ENCODE data around the gene ARHGEF39. TPM values are rescaled to one million over a fixed set of nuclear protein-coding genes. Genes with fewer than 3 reads are reported as not detected.

ARHGEF39 gene
- total RNA-seq, 2 experiments from 2014 or later, result 17.2 to 17.3 TPM

GRCh38 chr9:35658968-35659220 is 6.1 kb downstream of the ARHGEF39 start:
- Mint-ChIP-seq H3K36me3 (ENCODE audit: low read depth) (peaks cover 46% of the 10 kb centered on the region), H3K9me3 (ENCODE audit: insufficient read depth) (no peaks in the 10 kb centered on the region), H3K4me3 (peak overlapping the region; percentile 92), H3K27ac (peak overlapping the region; percentile 97), H3K4me1 (ENCODE audit: low read depth) (peaks cover 74% of the 10 kb centered on the region), H3K27me3 (ENCODE audit: low read depth) (peaks cover 3% of the 10 kb centered on the region)
- ChIA-PET CTCF (interaction anchor here (0.9 to 12.4 kb wide), 22 partner anchors 11 to 564 kb away, joined by 3 to 214 read pairs (median 6); partner anchors contain the start of genes CA9, CD72, CREB3 and SIT1), POLR2A (interaction anchor here (1.1 to 3.8 kb wide), 6 partner anchors 9 to 69 kb away, joined by 3 to 59 read pairs (median 8); no protein-coding TSS in a partner anchor)
- DNase-seq (no peak), ATAC-seq (no peak)

- Mint-ChIP-seq H3K4me1 (ENCODE audit: low read depth) (peaks cover 69% of the 10 kb centered on the region), H3K27ac (peak within 1 kb of the TSS; percentile 97), H3K36me3 (ENCODE audit: low read depth) (peaks cover 44% of the 10 kb centered on the region), H3K4me3 (peak within 1 kb of the TSS; percentile 92), H3K9me3 (ENCODE audit: insufficient read depth) (no peaks in the 10 kb centered on the region), H3K27me3 (ENCODE audit: low read depth) (peaks cover 3% of the 10 kb centered on the region)
- CTCF ChIA-PET, result interaction anchor here (0.7 to 12.4 kb wide), 34 partner anchors 11 to 563 kb away, joined by 3 to 214 read pairs (median 5); partner anchors contain the start of genes CA9, CD72, CREB3 and RGP1
- DNase-seq (peak; percentile 84), ATAC-seq (peak; percentile 73)
- POLR2A ChIA-PET, result interaction anchor here (0.6 to 3.8 kb wide), 15 partner anchors 7 to 555 kb away, joined by 3 to 59 read pairs (median 5); partner anchors contain the start of genes ARHGEF39, CA9, CREB3 and GBA2
Measured at GRCh38 chr9:35658137-35658967, 6.6 kb downstream of the ARHGEF39 start, which contains the start of gene CCDC107. Gene CCDC107, plus strand, starts transcription at chr9:35658292. Its CDS starts 88 bp downstream, at chr9:35658380.

- ATAC-seq (peak; percentile 92), DNase-seq (peak; percentile 94)
- peak within 1 kb of the TSS; percentile 92 for H3K4me3 Mint-ChIP-seq
- H3K9me3 Mint-ChIP-seq (ENCODE audit: insufficient read depth), result no peaks in the 10 kb centered on the region
- H3K27ac Mint-ChIP-seq, result peak within 1 kb of the TSS; percentile 97
- POLR2A ChIA-PET, result interaction anchor here (0.6 to 3.8 kb wide), 15 partner anchors 8 to 554 kb away, joined by 3 to 59 read pairs (median 5); partner anchors contain the start of genes ARHGEF39, CA9, CREB3 and GBA2
- H3K27me3 Mint-ChIP-seq (ENCODE audit: low read depth), result peaks cover 3% of the 10 kb centered on the region
- H3K4me1 Mint-ChIP-seq (ENCODE audit: low read depth), result peaks cover 62% of the 10 kb centered on the region
- CTCF ChIA-PET, result interaction anchor here (0.7 to 12.4 kb wide), 29 partner anchors 10 to 171 kb away, joined by 3 to 214 read pairs (median 5); partner anchors contain the start of genes CD72, CREB3, RGP1 and SIT1
- peaks cover 37% of the 10 kb centered on the region for H3K36me3 Mint-ChIP-seq (ENCODE audit: low read depth)
Measured at GRCh38 chr9:35657546-35658136, 7.4 kb downstream of the ARHGEF39 start, which contains the start of gene RMRP. Gene RMRP, minus strand, starts transcription at chr9:35658019.

GRCh38 chr9:35656831-35657545 is 8.0 kb downstream of the ARHGEF39 start:
- ChIA-PET CTCF (interaction anchor here (0.8 to 12.4 kb wide), 15 partner anchors 10 to 171 kb away, joined by 3 to 214 read pairs (median 25); partner anchors contain the start of genes CD72, CREB3, RGP1 and SIT1), POLR2A (interaction anchor here (0.7 to 3.8 kb wide), 12 partner anchors 8 to 554 kb away, joined by 3 to 59 read pairs (median 6); partner anchors contain the start of genes ARHGEF39, CA9, CREB3 and GBA2)
- peak overlapping the region; percentile 97 for H3K27ac Mint-ChIP-seq
- peak overlapping the region; percentile 92 for H3K4me3 Mint-ChIP-seq
- H3K27me3 Mint-ChIP-seq (ENCODE audit: low read depth), result peaks cover 3% of the 10 kb centered on the region
- peaks cover 58% of the 10 kb centered on the region for H3K4me1 Mint-ChIP-seq (ENCODE audit: low read depth)
- DNase-seq, result no peak
- no peak for ATAC-seq
- peaks cover 30% of the 10 kb centered on the region for H3K36me3 Mint-ChIP-seq (ENCODE audit: low read depth)
- H3K9me3 Mint-ChIP-seq (ENCODE audit: insufficient read depth), result no peaks in the 10 kb centered on the region

- peaks cover 59% of the 10 kb centered on the region for H3K4me1 Mint-ChIP-seq (ENCODE audit: low read depth)
- H3K27me3 Mint-ChIP-seq (ENCODE audit: low read depth), result peaks cover 3% of the 10 kb centered on the region
- DNase-seq (no peak), ATAC-seq (no peak)
- H3K36me3 Mint-ChIP-seq (ENCODE audit: low read depth), result peaks cover 26% of the 10 kb centered on the region
- no peak overlapping the region for H3K27ac Mint-ChIP-seq
- CTCF ChIA-PET, result interaction anchor here (1.1 to 12.4 kb wide), 9 partner anchors 8 to 75 kb away, joined by 3 to 214 read pairs (median 34); partner anchors contain the start of genes ARHGEF39, CD72, CREB3 and SIT1
- POLR2A ChIA-PET, result interaction anchor here (0.9 to 3.8 kb wide), 4 partner anchors 9 to 76 kb away, joined by 4 to 59 read pairs (median 10); partner anchors contain the start of genes ARHGEF39, CREB3 and TLN1
- no peak overlapping the region for H3K4me3 Mint-ChIP-seq
- no peaks in the 10 kb centered on the region for H3K9me3 Mint-ChIP-seq (ENCODE audit: insufficient read depth)
Measured at GRCh38 chr9:35656348-35656747, 8.6 kb downstream of the ARHGEF39 start.

- H3K27ac Mint-ChIP-seq, result no peak overlapping the region
- CTCF ChIA-PET, result interaction anchor here (1.0 to 12.4 kb wide), 3 partner anchors 6 to 38 kb away, joined by 3 to 272 read pairs (median 214); partner anchors contain the start of genes ARHGEF39, CD72 and SIT1
- no peaks in the 10 kb centered on the region for H3K9me3 Mint-ChIP-seq (ENCODE audit: insufficient read depth)
- no peak for ATAC-seq
- H3K36me3 Mint-ChIP-seq (ENCODE audit: low read depth), result peaks cover 21% of the 10 kb centered on the region
- no peak overlapping the region for H3K4me3 Mint-ChIP-seq
- H3K27me3 Mint-ChIP-seq (ENCODE audit: low read depth), result peaks cover 3% of the 10 kb centered on the region
- POLR2A ChIA-PET, result no interaction called here
- peaks cover 48% of the 10 kb centered on the region for H3K4me1 Mint-ChIP-seq (ENCODE audit: low read depth)
- no peak for DNase-seq
Measured at GRCh38 chr9:35653611-35654010, 11.4 kb downstream of the ARHGEF39 start.

GRCh38 chr9:35652829-35653209 is 12.2 kb downstream of the ARHGEF39 start:
- Mint-ChIP-seq H3K27ac (no peak overlapping the region), H3K4me3 (no peak overlapping the region)

GRCh38 chr9:35651956-35652828 is 12.8 kb downstream of the ARHGEF39 start:
- Mint-ChIP-seq H3K27me3 (ENCODE audit: low read depth) (no peaks in the 10 kb centered on the region), H3K27ac (peak overlapping the region; percentile 48), H3K36me3 (ENCODE audit: low read depth) (peaks cover 29% of the 10 kb centered on the region), H3K4me3 (peak overlapping the region; percentile 26), H3K4me1 (ENCODE audit: low read depth) (peaks cover 54% of the 10 kb centered on the region), H3K9me3 (ENCODE audit: insufficient read depth) (no peaks in the 10 kb centered on the region)
- CTCF ChIA-PET, result interaction anchor here (7.2 to 12.4 kb wide), 2 partner anchors 37 to 44 kb away, joined by 57 to 272 read pairs; partner anchors contain the start of gene CD72
- no peak for ATAC-seq
- DNase-seq, result no peak
- POLR2A ChIA-PET, result interaction anchor here (0.6 to 8.4 kb wide), 4 partner anchors 9 to 35 kb away, joined by 3 to 122 read pairs (median 8); partner anchors contain the start of genes ARHGEF39 and CD72

More at GRCh38 chr9:35652829-35653209, 12.2 kb downstream of the ARHGEF39 start:
- Mint-ChIP-seq H3K36me3 (ENCODE audit: low read depth) (peaks cover 26% of the 10 kb centered on the region), H3K9me3 (ENCODE audit: insufficient read depth) (no peaks in the 10 kb centered on the region), H3K27me3 (ENCODE audit: low read depth) (peaks cover under 1% of the 10 kb centered on the region), H3K4me1 (ENCODE audit: low read depth) (peaks cover 54% of the 10 kb centered on the region)
- ChIA-PET CTCF (interaction anchor here (12.4 kb wide), 1 partner anchor 37 kb away, joined by 272 read pairs; the partner anchor contains the start of gene CD72), POLR2A (no interaction called here)
- DNase-seq (no peak), ATAC-seq (no peak)

- Mint-ChIP-seq H3K36me3 (ENCODE audit: low read depth) (peaks cover 37% of the 10 kb centered on the region), H3K27me3 (ENCODE audit: low read depth) (no peaks in the 10 kb centered on the region), H3K4me3 (peak within 1 kb of the TSS; percentile 97), H3K27ac (peak within 1 kb of the TSS; percentile 96), H3K4me1 (ENCODE audit: low read depth) (peaks cover 46% of the 10 kb centered on the region), H3K9me3 (ENCODE audit: insufficient read depth) (no peaks in the 10 kb centered on the region)
- CTCF ChIA-PET, result interaction anchor here (0.7 to 12.4 kb wide), 7 partner anchors 9 to 106 kb away, joined by 3 to 272 read pairs (median 47); partner anchors contain the start of genes ARHGEF39, CCDC107, CD72 and CREB3
- peak; percentile 61 for DNase-seq
- POLR2A ChIA-PET, result interaction anchor here (1.2 to 8.4 kb wide), 12 partner anchors 7 to 82 kb away, joined by 3 to 122 read pairs (median 7); partner anchors contain the start of genes ARHGEF39, CCDC107, CD72 and CREB3
- no peak for ATAC-seq
Measured at GRCh38 chr9:35650341-35651158, 14.4 kb downstream of the ARHGEF39 start, which contains the start of gene SIT1. Gene SIT1, minus strand, starts transcription at chr9:35650931. Its CDS starts 78 bp downstream, at chr9:35650853.
